Upper lobe of left lung (tissue), 4 donors: ENCODE measurements around the gene TRAF3.

Experiments
- POLR2AphosphoS5 ChIP-seq, 2 donors: sonication (generic); formaldehyde crosslinking; IDR thresholded peaks; one replicate each; pipeline ENCODE4 v1.5.1; 2017; ENCODE audit warnings: antibody characterized with exemption in 2 of 2
- TF ChIP-seq, protein P1 (sequence below), 6 experiments: fragments of 450-650 bp in 4 of 6; fragments of 200-600 bp in 2 of 6; sonication (generic) in 2 of 6; IDR thresholded peaks; one replicate each; pipeline ENCODE4 v1.5.1; 2016 to 2019; ENCODE audit warnings: antibody characterized with exemption in 6 of 6

DNA sequence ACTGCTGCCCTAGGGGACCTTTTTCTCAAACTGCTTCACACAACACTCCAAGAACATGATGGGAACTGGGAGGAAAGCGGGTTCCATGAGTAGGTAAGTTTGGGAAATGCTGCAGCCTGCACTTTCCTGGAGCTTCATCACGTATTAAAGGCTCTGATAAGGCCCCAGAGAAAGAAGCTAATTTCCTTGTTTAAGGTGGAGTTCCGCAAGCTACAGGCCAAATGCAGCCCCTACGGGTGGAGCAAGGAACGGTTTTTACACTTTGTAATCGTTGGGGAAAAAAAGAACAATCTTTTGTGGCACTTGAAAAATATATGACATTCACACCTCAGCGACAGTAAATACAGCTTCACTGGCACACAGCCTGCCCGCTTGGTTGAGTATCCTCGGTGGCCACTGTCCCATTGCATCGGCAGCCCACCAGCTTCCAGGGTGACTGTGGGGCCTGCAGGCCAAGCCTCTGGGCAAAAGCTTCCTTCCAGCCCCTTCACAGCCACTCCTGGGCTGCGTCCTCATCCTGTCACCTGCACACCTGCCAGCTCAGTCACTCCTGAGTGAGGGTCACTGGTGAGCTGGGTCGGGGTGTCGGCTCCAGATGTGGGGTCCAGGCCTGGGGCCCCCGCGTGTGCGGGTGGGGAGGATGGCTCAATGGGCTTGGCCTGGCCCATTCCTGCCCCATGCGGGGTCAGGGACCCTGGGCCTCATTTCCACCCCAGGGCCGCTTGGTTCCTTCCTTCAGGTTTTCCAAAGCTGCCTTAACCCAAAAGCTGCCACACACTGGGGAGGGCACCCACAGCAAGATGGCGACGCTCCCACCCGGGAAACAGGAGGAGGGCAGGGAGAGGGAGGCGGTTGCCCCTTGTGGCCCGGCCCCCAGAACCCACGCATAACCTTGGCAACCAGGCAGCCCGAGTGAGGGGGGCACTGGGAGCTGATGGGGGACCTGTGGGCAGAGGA is 147.7 kb downstream of the TRAF3 start:
- TF ChIP-seq, protein P1, sequence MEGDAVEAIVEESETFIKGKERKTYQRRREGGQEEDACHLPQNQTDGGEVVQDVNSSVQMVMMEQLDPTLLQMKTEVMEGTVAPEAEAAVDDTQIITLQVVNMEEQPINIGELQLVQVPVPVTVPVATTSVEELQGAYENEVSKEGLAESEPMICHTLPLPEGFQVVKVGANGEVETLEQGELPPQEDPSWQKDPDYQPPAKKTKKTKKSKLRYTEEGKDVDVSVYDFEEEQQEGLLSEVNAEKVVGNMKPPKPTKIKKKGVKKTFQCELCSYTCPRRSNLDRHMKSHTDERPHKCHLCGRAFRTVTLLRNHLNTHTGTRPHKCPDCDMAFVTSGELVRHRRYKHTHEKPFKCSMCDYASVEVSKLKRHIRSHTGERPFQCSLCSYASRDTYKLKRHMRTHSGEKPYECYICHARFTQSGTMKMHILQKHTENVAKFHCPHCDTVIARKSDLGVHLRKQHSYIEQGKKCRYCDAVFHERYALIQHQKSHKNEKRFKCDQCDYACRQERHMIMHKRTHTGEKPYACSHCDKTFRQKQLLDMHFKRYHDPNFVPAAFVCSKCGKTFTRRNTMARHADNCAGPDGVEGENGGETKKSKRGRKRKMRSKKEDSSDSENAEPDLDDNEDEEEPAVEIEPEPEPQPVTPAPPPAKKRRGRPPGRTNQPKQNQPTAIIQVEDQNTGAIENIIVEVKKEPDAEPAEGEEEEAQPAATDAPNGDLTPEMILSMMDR (IDR thresholded peaks at IDR 0.05), result no peak
- TF ChIP-seq POLR2AphosphoS5 (IDR thresholded peaks at IDR 0.05), result no peak
